ENCODE data around the gene PI4K2B. TPM values are rescaled to one million over a fixed set of nuclear protein-coding genes. Genes with fewer than 3 reads are reported as not detected.

The PI4K2B gene
- total and polyA plus RNA-seq, 2 of the 13 experiments (the other 11 are each of a cell fraction or from before 2014, with no cell fraction given), result 6.9 to 25.8 TPM

GRCh38 chr4:25310803-25311166, 77.0 kb downstream of the PI4K2B start:
- whole genome bisulfite sequencing (ENCODE audit: low lambda C conversion rate), result 36% methylated on average over 1 of the region's 1 CpG
- ChIA-PET POLR2A (interaction anchor here (1.9 kb wide), 1 partner anchor 20 kb away, joined by 8 read pairs; no protein-coding TSS in a partner anchor), CTCF (ENCODE audit: low intra/inter-chr PET ratio, low total read pairs) (no interaction called here)
- no peak overlapping the region for H3K27ac ChIP-seq (ENCODE audit: extremely low read length, insufficient read depth, low read length)
- FAIRE-seq, result no peak
- H3K27me3 ChIP-seq (ENCODE audit: control insufficient read depth in 1 of 2, insufficient read depth in 2 of 2, low read length in 2 of 2), result peaks cover 1 to 2% of the 10 kb centered on the region in 2 experiments; a peak in 1 of 5 replicates
- no peaks in the 10 kb centered on the region for H4K20me1 ChIP-seq (ENCODE audit: insufficient read depth, low read length)
- no peak for DNase-seq (ENCODE audit: low spot score)
- no peak overlapping the region for H2AFZ ChIP-seq (ENCODE audit: low read length)
- ATAC-seq, result no peak
- in situ Hi-C loops (cut with HindIII; ENCODE audit: extremely low pct_ligation_motif_present, low pct_unique_long_range_greater_than_20kb) (loop anchor here (5.0 kb wide), 1 partner anchor 73 kb away; no protein-coding TSS in a partner anchor), intact Hi-C loops (cut with micrococcal nuclease; ENCODE audit: unreplicated experiment) (no loop called here)
- no peak overlapping the region for H3K4me2 ChIP-seq (ENCODE audit: low read depth, low read length)
- H3K9me3 ChIP-seq (ENCODE audit: low read length), result no peaks in the 10 kb centered on the region
- peaks cover 59% of the 10 kb centered on the region for H3K4me1 ChIP-seq (ENCODE audit: insufficient read depth, low read length)
- H3K36me3 ChIP-seq (replicated peaks in 1 of 2; ENCODE audit: control insufficient read depth in 1 of 2, insufficient read depth in 2 of 2, low read length in 2 of 2), result 0 out of 5 replicates have a peak, but pooled peaks cover under 1 to 2% of the 10 kb centered on the region in 2 experiments
- BruUV-seq (replicated peaks), result no TSS peak
- no peak overlapping the region for H3K4me3 ChIP-seq (replicated peaks in 1 of 3; ENCODE audit: insufficient read depth in 1 of 3, low read depth in 2 of 3, low read length in 3 of 3)
- TF ChIP-seq ZNF160 (CRISPR knock-in tag; IDR thresholded peaks at IDR 0.05), result no peak
- TF ChIP-seq, protein P1, sequence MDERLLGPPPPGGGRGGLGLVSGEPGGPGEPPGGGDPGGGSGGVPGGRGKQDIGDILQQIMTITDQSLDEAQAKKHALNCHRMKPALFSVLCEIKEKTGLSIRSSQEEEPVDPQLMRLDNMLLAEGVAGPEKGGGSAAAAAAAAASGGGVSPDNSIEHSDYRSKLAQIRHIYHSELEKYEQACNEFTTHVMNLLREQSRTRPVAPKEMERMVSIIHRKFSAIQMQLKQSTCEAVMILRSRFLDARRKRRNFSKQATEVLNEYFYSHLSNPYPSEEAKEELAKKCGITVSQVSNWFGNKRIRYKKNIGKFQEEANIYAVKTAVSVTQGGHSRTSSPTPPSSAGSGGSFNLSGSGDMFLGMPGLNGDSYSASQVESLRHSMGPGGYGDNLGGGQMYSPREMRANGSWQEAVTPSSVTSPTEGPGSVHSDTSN (CRISPR knock-in tag; IDR thresholded peaks at IDR 0.05), result no peak
- TF ChIP-seq ZBTB21 (CRISPR knock-in tag; IDR thresholded peaks at IDR 0.05), result no peak
- no peak for TF ChIP-seq HDAC2 (CRISPR knock-in tag; IDR thresholded peaks at IDR 0.05)
- no peak for TF ChIP-seq ZNF260 (CRISPR knock-in tag; IDR thresholded peaks at IDR 0.05; ENCODE audit: borderline replicate concordance, low read depth)
- TF ChIP-seq ZNF292 (CRISPR knock-in tag; IDR thresholded peaks at IDR 0.05; ENCODE audit: borderline replicate concordance, low read depth), result no peak
- TF ChIP-seq NBN (conservative IDR thresholded peaks at IDR 0.05), result no peak
- TF ChIP-seq ZNF607 (CRISPR knock-in tag; IDR thresholded peaks at IDR 0.05; ENCODE audit: borderline replicate concordance), result no peak
- TF ChIP-seq, protein P2, sequence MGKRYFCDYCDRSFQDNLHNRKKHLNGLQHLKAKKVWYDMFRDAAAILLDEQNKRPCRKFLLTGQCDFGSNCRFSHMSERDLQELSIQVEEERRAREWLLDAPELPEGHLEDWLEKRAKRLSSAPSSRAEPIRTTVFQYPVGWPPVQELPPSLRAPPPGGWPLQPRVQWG (CRISPR knock-in tag; IDR thresholded peaks at IDR 0.05; ENCODE audit: borderline replicate concordance, low read depth), result no peak
- H3K79me2 ChIP-seq (ENCODE audit: insufficient read depth, low read length), result peaks cover 18% of the 10 kb centered on the region
- H3K9ac ChIP-seq (ENCODE audit: insufficient read depth, low read depth, low read length), result no peak overlapping the region

Measured in HepG2 (cell line).